A549 (cell line): ENCODE results near the gene TLCD3B.

Source experiments
- MAZ ChIP-seq: fragments of 150-350 bp; IDR thresholded peaks from 2 replicates; pipeline ENCODE4 v1.6.1; 2014; ENCODE audit warnings: antibody characterized with exemption, low read depth, low read length, borderline replicate concordance
- TF ChIP-seq, protein P1 (sequence below): fragments of >200 bp; sonication (Bioruptor Twin); formaldehyde crosslinking; IDR thresholded peaks from 3 replicates; pipeline ENCODE4 v1.5.1; 2016

DNA sequence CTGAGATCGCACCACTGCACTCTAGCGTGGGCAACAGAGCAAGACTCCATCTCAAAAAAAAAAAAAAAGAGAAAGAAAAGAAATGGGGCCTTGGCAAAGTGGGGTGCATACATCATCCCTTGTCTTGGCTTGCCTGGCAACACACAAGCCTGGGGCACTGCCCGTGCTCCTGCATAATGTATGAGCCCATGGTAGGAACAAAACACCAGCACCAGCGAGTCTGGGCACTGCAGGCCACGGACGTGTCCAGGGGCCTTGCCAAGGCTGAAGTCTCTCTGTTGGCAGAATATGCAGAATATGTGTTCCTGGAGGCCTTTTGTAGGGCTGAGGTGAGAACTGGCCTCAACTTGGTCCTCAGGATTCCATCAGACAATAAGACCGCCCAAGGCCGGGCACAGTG, 18.8 kb upstream of the TLCD3B start:
- TF ChIP-seq, protein P1, sequence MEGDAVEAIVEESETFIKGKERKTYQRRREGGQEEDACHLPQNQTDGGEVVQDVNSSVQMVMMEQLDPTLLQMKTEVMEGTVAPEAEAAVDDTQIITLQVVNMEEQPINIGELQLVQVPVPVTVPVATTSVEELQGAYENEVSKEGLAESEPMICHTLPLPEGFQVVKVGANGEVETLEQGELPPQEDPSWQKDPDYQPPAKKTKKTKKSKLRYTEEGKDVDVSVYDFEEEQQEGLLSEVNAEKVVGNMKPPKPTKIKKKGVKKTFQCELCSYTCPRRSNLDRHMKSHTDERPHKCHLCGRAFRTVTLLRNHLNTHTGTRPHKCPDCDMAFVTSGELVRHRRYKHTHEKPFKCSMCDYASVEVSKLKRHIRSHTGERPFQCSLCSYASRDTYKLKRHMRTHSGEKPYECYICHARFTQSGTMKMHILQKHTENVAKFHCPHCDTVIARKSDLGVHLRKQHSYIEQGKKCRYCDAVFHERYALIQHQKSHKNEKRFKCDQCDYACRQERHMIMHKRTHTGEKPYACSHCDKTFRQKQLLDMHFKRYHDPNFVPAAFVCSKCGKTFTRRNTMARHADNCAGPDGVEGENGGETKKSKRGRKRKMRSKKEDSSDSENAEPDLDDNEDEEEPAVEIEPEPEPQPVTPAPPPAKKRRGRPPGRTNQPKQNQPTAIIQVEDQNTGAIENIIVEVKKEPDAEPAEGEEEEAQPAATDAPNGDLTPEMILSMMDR, result no peak
- TF ChIP-seq MAZ, result no peak
